ENCODE data around the gene AUTS2. TPM values are rescaled to one million over a fixed set of nuclear protein-coding genes. Genes with fewer than 3 reads are reported as not detected.

The AUTS2 gene
- total RNA-seq, 1 experiment from 2014 or later = 50.0 TPM

- TF ChIP-seq ZNF317 (CRISPR knock-in tag; IDR thresholded peaks at IDR 0.05; ENCODE audit: borderline replicate concordance, low read depth) = peak; percentile 79
- TF ChIP-seq ATF6 (CRISPR knock-in tag; IDR thresholded peaks at IDR 0.05) = no peak
- CTCF ChIA-PET = no interaction called here
- DNase-seq (ENCODE audit: low spot score) (no peak), ATAC-seq (no peak)
- peaks cover 12% of the 10 kb centered on the region for H3K27me3 Mint-ChIP-seq (ENCODE audit: low read depth)
- no peak overlapping the region for H3K4me3 Mint-ChIP-seq
- peaks cover 34% of the 10 kb centered on the region for H3K4me1 Mint-ChIP-seq
- H3K27ac Mint-ChIP-seq = no peak overlapping the region
- POLR2A ChIA-PET = no interaction called here
- H3K9me3 Mint-ChIP-seq = no peaks in the 10 kb centered on the region
- H3K36me3 Mint-ChIP-seq = no peaks in the 10 kb centered on the region
These were observed 1037.4 kb downstream of the AUTS2 start for GRCh38 chr7:70635633-70636032.

DNA sequence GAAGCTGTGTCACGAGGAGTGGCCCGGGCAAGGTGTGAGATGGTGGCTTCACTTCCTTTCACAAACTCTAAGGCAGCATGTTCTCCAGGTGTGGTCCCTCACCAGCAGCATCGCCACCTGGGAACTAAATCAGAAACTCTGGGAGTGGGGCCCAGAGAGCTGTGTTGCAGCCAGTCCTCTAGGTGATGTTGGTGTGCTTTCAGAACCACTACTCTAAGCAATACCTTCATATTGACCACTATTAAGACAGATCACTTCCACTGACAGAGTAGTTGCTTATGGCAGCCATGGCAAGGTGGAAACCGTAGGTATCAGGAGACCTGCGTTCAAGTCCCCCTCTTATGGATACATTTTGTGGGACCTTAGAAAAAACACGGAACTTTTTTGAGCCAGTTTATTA lies 1037.9 kb downstream of the AUTS2 start:
- Mint-ChIP-seq H3K9me3 (no peaks in the 10 kb centered on the region), H3K4me3 (no peak overlapping the region), H3K27ac (no peak overlapping the region), H3K4me1 (peaks cover 34% of the 10 kb centered on the region), H3K36me3 (no peaks in the 10 kb centered on the region), H3K27me3 (ENCODE audit: low read depth) (peaks cover 12% of the 10 kb centered on the region)
- DNase-seq (ENCODE audit: low spot score) (no peak), ATAC-seq (no peak)
- ChIA-PET CTCF (no interaction called here), POLR2A (no interaction called here)
- TF ChIP-seq HMGXB4 (CRISPR knock-in tag; IDR thresholded peaks at IDR 0.05) = no peak
- no peak for TF ChIP-seq SOX15 (CRISPR knock-in tag; IDR thresholded peaks at IDR 0.05)
- TF ChIP-seq ZNF416 (CRISPR knock-in tag; IDR thresholded peaks at IDR 0.05) = no peak
- no peak for TF ChIP-seq FOXP1 (CRISPR knock-in tag; IDR thresholded peaks at IDR 0.05; ENCODE audit: borderline replicate concordance)
- no peak for TF ChIP-seq PREB (CRISPR knock-in tag; IDR thresholded peaks at IDR 0.05; ENCODE audit: borderline replicate concordance)
- no peak for TF ChIP-seq HMGA2 (CRISPR knock-in tag; IDR thresholded peaks at IDR 0.05)
- no peak for TF ChIP-seq ATF3 (CRISPR knock-in tag; conservative IDR thresholded peaks at IDR 0.05)
- TF ChIP-seq E2F5 (CRISPR knock-in tag; IDR thresholded peaks at IDR 0.05) = no peak
- TF ChIP-seq ATF1 (CRISPR knock-in tag; IDR thresholded peaks at IDR 0.05) = no peak
- TF ChIP-seq, protein P1, sequence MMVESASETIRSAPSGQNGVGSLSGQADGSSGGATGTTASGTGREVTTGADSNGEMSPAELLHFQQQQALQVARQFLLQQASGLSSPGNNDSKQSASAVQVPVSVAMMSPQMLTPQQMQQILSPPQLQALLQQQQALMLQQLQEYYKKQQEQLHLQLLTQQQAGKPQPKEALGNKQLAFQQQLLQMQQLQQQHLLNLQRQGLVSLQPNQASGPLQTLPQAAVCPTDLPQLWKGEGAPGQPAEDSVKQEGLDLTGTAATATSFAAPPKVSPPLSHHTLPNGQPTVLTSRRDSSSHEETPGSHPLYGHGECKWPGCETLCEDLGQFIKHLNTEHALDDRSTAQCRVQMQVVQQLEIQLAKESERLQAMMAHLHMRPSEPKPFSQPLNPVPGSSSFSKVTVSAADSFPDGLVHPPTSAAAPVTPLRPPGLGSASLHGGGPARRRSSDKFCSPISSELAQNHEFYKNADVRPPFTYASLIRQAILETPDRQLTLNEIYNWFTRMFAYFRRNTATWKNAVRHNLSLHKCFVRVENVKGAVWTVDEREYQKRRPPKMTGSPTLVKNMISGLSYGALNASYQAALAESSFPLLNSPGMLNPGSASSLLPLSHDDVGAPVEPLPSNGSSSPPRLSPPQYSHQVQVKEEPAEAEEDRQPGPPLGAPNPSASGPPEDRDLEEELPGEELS (CRISPR knock-in tag; IDR thresholded peaks at IDR 0.05) = no peak
- TF ChIP-seq SMAD3 (CRISPR knock-in tag; IDR thresholded peaks at IDR 0.05; ENCODE audit: borderline replicate concordance) = no peak
- no peak for TF ChIP-seq EMX1 (CRISPR knock-in tag; IDR thresholded peaks at IDR 0.05)
- no peak for TF ChIP-seq CTCF (IDR thresholded peaks at IDR 0.05)
- TF ChIP-seq TEAD1 (CRISPR knock-in tag; IDR thresholded peaks at IDR 0.05) = no peak
- TF ChIP-seq MYBL2 (CRISPR knock-in tag; IDR thresholded peaks at IDR 0.05) = no peak
- no peak for TF ChIP-seq CBFB (CRISPR knock-in tag; IDR thresholded peaks at IDR 0.05; ENCODE audit: low read depth)
